Neutrophil (primary cell): ENCODE measurements around the gene NDUFAF4.

Experiments
- H3K27ac ChIP-seq: fragments of 200-600 bp; sonication (generic); 2 replicates; pipeline ENCODE4 v1.5.1; 2016; ENCODE audit warnings: mild to moderate bottlenecking, moderate library complexity
- H3K27me3 ChIP-seq: fragments of 200-600 bp; sonication (generic); 2 replicates; pipeline ENCODE4 v1.6.0; 2016; ENCODE audit warnings: mild to moderate bottlenecking
- H3K36me3 ChIP-seq: fragments of 200-600 bp; sonication (generic); 2 replicates; pipeline ENCODE4 v1.5.1; 2017
- H3K4me1 ChIP-seq, 2 experiments: fragments of 200-600 bp in 1 of 2; sonication (generic) in 1 of 2; 1 replicate in 1 of 2; 2 replicates in 1 of 2; pipeline versions ENCODE4 v1.5.1 to v1.6.1; 2013 to 2016; ENCODE audit warnings: low read depth in 1 of 2, low read length in 1 of 2, mild to moderate bottlenecking in 1 of 2, moderate library complexity in 1 of 2; ENCODE audit not compliant: control insufficient read depth in 1 of 2, insufficient read depth in 1 of 2
- H3K4me3 ChIP-seq, 2 experiments: fragments of 200-600 bp in 1 of 2; sonication (generic) in 1 of 2; 1 replicate in 1 of 2; 2 replicates in 1 of 2; pipeline ENCODE4 v1.5.1; 2013 to 2016; ENCODE audit warnings: low read depth in 1 of 2, low read length in 1 of 2, mild to moderate bottlenecking in 1 of 2, moderate library complexity in 1 of 2
- H3K9me3 ChIP-seq: fragments of 200-600 bp; sonication (generic); 2 replicates; pipeline ENCODE4 v1.5.1; 2016
- TF ChIP-seq, protein P1 (sequence below): fragments of 200-600 bp; sonication (generic); IDR thresholded peaks from 2 replicates; pipeline ENCODE4 v1.5.1; 2016; ENCODE audit warnings: antibody characterized with exemption

Gene NDUFAF4

DNA sequence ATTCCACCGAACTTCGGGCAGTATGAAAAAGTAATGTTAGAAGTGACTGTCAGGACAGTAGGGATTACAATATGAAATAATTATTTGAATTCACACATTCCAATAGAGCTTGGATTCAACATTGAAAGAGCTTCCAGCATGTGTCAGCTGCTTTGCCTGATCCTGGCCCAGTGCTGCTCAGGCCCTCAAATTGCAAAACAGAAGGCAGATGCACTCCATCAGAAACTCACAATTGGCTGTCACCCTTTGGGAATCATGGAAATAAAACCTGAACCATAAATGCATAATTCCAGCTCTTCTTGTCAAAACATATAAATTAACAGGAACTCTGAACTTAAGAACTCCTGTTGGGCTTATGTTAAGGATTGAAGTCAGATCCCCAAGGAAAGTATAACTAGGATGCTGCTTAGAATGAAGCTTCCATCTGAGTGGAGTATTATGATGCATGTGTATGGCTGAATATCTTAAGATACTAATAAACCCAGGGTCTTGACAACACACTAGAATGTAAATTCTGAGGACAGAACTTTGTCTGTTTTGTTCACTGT lies 1.8 kb upstream of the NDUFAF4 start:
- H3K27me3 ChIP-seq = peaks cover 6% of the 10 kb centered on the region
- H3K36me3 ChIP-seq = no peaks in the 10 kb centered on the region
- H3K27ac ChIP-seq = no peak overlapping the region
- TF ChIP-seq, protein P1, sequence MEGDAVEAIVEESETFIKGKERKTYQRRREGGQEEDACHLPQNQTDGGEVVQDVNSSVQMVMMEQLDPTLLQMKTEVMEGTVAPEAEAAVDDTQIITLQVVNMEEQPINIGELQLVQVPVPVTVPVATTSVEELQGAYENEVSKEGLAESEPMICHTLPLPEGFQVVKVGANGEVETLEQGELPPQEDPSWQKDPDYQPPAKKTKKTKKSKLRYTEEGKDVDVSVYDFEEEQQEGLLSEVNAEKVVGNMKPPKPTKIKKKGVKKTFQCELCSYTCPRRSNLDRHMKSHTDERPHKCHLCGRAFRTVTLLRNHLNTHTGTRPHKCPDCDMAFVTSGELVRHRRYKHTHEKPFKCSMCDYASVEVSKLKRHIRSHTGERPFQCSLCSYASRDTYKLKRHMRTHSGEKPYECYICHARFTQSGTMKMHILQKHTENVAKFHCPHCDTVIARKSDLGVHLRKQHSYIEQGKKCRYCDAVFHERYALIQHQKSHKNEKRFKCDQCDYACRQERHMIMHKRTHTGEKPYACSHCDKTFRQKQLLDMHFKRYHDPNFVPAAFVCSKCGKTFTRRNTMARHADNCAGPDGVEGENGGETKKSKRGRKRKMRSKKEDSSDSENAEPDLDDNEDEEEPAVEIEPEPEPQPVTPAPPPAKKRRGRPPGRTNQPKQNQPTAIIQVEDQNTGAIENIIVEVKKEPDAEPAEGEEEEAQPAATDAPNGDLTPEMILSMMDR = no peak
- peaks cover 30 to 49% of the 10 kb centered on the region in 2 experiments for H3K4me1 ChIP-seq
- no peaks in the 10 kb centered on the region for H3K9me3 ChIP-seq
- no peak overlapping the region for H3K4me3 ChIP-seq

DNA sequence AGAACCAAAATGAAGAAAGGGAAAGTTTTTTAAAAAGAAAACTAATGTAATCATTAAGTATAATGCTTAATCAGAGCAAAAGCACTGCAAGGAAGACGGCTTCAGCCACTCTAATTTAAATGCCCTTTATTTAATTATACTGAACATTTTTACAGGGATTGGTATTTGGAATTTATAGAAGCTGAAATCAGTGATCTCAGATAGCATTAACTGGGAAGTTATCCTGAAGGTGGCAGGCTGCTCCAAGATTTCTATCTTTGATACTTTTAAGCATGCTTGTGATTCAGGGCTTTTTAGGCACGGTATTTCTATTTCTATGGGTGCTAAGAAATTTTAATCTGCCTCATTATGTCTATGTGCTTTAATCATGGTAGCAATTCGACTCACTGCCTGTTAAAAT lies 1.3 kb upstream of the NDUFAF4 start:
- TF ChIP-seq, protein P1 = no peak
- Histone ChIP-seq H3K4me1 (peaks cover 30 to 49% of the 10 kb centered on the region in 2 experiments), H3K27ac (peak overlapping the region; percentile 63), H3K36me3 (peaks cover 2% of the 10 kb centered on the region), H3K27me3 (peaks cover 2% of the 10 kb centered on the region), H3K9me3 (no peaks in the 10 kb centered on the region), H3K4me3 (peak overlapping the region in 1 of 2 experiments; percentile 76)

DNA sequence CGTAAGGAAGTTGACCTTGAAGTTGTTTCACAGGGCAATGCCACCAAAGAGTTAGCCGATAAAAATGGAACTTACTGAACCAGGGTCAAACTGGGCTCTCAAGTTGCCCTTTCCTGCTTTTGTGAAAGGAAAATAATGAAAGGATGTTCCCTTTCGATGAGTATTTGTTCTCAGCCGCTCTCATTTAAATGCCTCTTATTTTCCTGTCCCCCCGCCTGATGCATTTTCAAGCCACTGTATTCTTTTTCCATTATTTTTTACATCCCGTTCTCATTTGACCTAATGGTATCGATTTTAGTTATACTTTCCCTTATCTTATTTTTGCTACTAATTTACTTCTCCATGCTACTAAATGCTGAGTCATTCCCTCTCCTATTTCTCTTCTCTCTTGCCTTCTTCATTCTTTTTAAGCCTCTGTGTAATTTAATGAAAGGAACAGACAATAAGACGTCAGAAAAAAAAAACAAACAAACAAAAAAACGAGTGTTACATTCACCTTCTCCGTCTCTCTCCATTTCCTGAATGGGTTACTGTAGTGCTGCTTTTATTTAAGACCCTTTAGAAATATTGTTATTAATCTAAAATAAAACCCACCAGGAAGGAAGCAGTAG lies 655 bp upstream of the NDUFAF4 start:
- no peaks in the 10 kb centered on the region for H3K9me3 ChIP-seq
- TF ChIP-seq, protein P1 = no peak
- peaks cover 30 to 49% of the 10 kb centered on the region in 2 experiments for H3K4me1 ChIP-seq
- no peaks in the 10 kb centered on the region for H3K27me3 ChIP-seq
- peak overlapping the region; percentile 67 to 76 for H3K4me3 ChIP-seq
- H3K36me3 ChIP-seq = peaks cover 3% of the 10 kb centered on the region
- peak overlapping the region; percentile 63 for H3K27ac ChIP-seq

DNA sequence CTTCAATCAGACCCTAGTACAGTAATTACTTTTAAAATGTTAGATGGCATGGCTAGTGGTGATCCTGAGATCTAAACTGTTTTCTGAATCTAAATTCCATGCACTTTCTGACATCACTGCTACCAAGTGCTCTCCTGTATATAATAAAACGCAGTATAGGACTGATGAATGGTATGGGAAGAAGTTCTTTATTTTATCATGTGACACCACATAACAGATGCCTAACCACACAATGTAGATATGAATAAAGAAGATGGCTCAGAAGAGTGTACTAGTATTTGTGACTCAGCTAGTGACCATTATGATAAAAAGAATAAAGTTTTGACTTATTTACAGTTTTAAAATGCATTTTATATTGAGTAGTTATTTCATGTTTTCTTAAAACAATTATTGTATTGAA lies 8.5 kb downstream of the NDUFAF4 start:
- H3K4me1 ChIP-seq = no peaks in the 10 kb centered on the region
- H3K36me3 ChIP-seq = peaks cover 3% of the 10 kb centered on the region
- TF ChIP-seq, protein P1 = no peak
- H3K4me3 ChIP-seq = no peak overlapping the region
- H3K9me3 ChIP-seq = no peaks in the 10 kb centered on the region
- H3K27ac ChIP-seq = no peak overlapping the region
- H3K27me3 ChIP-seq = peaks cover 14% of the 10 kb centered on the region

DNA sequence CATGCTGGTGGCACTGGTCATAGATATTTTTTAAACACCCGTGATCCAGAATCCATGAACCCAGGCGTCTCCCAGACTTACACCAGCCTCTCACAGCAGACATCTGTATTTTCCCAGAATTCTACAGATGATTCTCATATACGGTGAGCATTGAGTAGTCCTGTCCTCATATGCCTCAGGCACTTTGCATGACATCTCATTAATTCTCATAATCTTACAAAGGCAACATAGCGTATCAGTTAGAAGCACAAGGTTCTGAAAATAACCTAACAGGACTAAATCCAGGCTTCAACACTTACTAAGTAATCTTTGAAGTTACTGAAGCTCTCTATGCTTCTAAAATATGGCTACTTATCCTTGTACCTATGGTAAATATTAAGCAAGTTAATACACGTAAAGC lies 8.9 kb downstream of the NDUFAF4 start:
- Histone ChIP-seq H3K9me3 (no peaks in the 10 kb centered on the region), H3K36me3 (no peaks in the 10 kb centered on the region), H3K4me3 (no peak overlapping the region), H3K27me3 (peaks cover 16% of the 10 kb centered on the region), H3K4me1 (no peaks in the 10 kb centered on the region), H3K27ac (no peak overlapping the region)
- TF ChIP-seq, protein P1 = no peak
